HG02970 (cell line): Measurements from ENCODE around the gene C19orf47.
"Not testable (repeated sequence)": the region's sequence is repeated elsewhere in the genome, so short reads cannot be mapped to it uniquely, and the experiment has no call there.

ENCODE experiments used
- ATAC-seq: cut with Tn5 transposase; IDR thresholded peaks from one replicate; pipeline ENCODE4 v1.9.1; 2021; ENCODE audit warnings: mild to moderate bottlenecking, moderate library complexity, moderate number of reproducible peaks; ENCODE audit not compliant: unreplicated experiment, low FRiP score

C19orf47 gene

GRCh38 chr19:40377876-40378385, 29.7 kb upstream of the C19orf47 start:
- ATAC-seq: no peak

- no peak for ATAC-seq
These were observed 28.2 kb upstream of the C19orf47 start for GRCh38 chr19:40376286-40376862.

- ATAC-seq: no peak
These were observed 25.9 kb upstream of the C19orf47 start for GRCh38 chr19:40374084-40374483.

GRCh38 chr19:40371802-40372122, 23.6 kb upstream of the C19orf47 start:
- ATAC-seq: no peak

- no peak for ATAC-seq
These were observed 23.0 kb upstream of the C19orf47 start for GRCh38 chr19:40370997-40371801.

GRCh38 chr19:40370253-40370652, 22.1 kb upstream of the C19orf47 start:
- not testable (repeated sequence) for ATAC-seq

GRCh38 chr19:40369797-40370196, 21.6 kb upstream of the C19orf47 start:
- no peak for ATAC-seq

- ATAC-seq: no peak
These were observed 19.6 kb upstream of the C19orf47 start for GRCh38 chr19:40367577-40368434.

- ATAC-seq: no peak
These were observed 18.7 kb upstream of the C19orf47 start for GRCh38 chr19:40366697-40367561.

GRCh38 chr19:40365613-40366401, 17.6 kb upstream of the C19orf47 start:
- ATAC-seq: no peak

- ATAC-seq: no peak
These were observed 16.8 kb upstream of the C19orf47 start for GRCh38 chr19:40365010-40365409.

GRCh38 chr19:40363069-40363468, 14.9 kb upstream of the C19orf47 start:
- no peak for ATAC-seq

- no peak for ATAC-seq
These were observed 14.0 kb upstream of the C19orf47 start for GRCh38 chr19:40362160-40362559.

- no peak for ATAC-seq
These were observed 12.6 kb upstream of the C19orf47 start for GRCh38 chr19:40360708-40361241.

GRCh38 chr19:40360020-40360707, 12.0 kb upstream of the C19orf47 start:
- ATAC-seq: no peak

GRCh38 chr19:40358773-40359172, 10.6 kb upstream of the C19orf47 start:
- no peak for ATAC-seq

GRCh38 chr19:40357640-40358039, 9.4 kb upstream of the C19orf47 start:
- no peak for ATAC-seq
